Trophoblast cell (in vitro differentiated cells and primary cell): ENCODE results near the gene ATPAF2.
A peak's percentile ranks its signal among the peaks of the same experiment; 100 is the strongest.

Source experiments
- DNase-seq, 2 donors: peaks; one replicate each; pipeline ENCODE4 v3.0.0-alpha.2; 2016
- H2AFZ ChIP-seq: 2 replicates; pipeline ENCODE4 v1.6.1; 2013; ENCODE audit warnings: low read length, moderate library complexity, mild to moderate bottlenecking; ENCODE audit not compliant: insufficient read depth, poor library complexity
- H2AK5ac ChIP-seq: 2 replicates; pipeline ENCODE4 v1.6.1; 2013; ENCODE audit warnings: mild to moderate bottlenecking, low read length
- H2BK120ac ChIP-seq: 2 replicates; pipeline ENCODE4 v1.6.1; 2013; ENCODE audit warnings: low read length, mild to moderate bottlenecking, moderate library complexity; ENCODE audit not compliant: insufficient read depth, poor library complexity
- H2BK12ac ChIP-seq: 2 replicates; pipeline ENCODE4 v1.6.1; 2013; ENCODE audit warnings: mild to moderate bottlenecking, low read length, moderate library complexity
- H2BK5ac ChIP-seq: 2 replicates; pipeline ENCODE4 v1.6.1; 2013; ENCODE audit warnings: low read length, low read depth, moderate library complexity, mild to moderate bottlenecking; ENCODE audit not compliant: poor library complexity
- H3K14ac ChIP-seq: 2 replicates; pipeline ENCODE4 v1.6.1; 2013; ENCODE audit warnings: mild to moderate bottlenecking, low read length
- H3K18ac ChIP-seq: 2 replicates; pipeline ENCODE4 v1.6.1; 2013; ENCODE audit warnings: mild to moderate bottlenecking, low read length
- H3K23ac ChIP-seq: 2 replicates; pipeline ENCODE4 v1.6.1; 2013; ENCODE audit warnings: low read length
- H3K27ac ChIP-seq: 2 replicates; pipeline ENCODE4 v1.5.1; 2013; ENCODE audit warnings: low read depth, mild to moderate bottlenecking, inconsistent platforms, low read length, moderate library complexity
- H3K27me3 ChIP-seq: 2 replicates; pipeline ENCODE4 v1.6.1; 2013; ENCODE audit warnings: inconsistent platforms, mild to moderate bottlenecking, low read length, moderate library complexity; ENCODE audit not compliant: insufficient read depth
- H3K36me3 ChIP-seq, 2 experiments: 1 replicate in 1 of 2; 2 replicates in 1 of 2; pipeline ENCODE4 v1.6.1; 2013; ENCODE audit warnings: low read length in 2 of 2, mild to moderate bottlenecking in 2 of 2, moderate library complexity in 1 of 2; ENCODE audit not compliant: insufficient read depth in 2 of 2, control insufficient read depth in 1 of 2
- H3K4ac ChIP-seq: 2 replicates; pipeline ENCODE4 v1.6.1; 2013; ENCODE audit warnings: low read depth, mild to moderate bottlenecking, low read length, moderate library complexity
- H3K4me1 ChIP-seq, 2 experiments: 1 replicate in 1 of 2; 2 replicates in 1 of 2; pipeline ENCODE4 v1.6.1; 2013; ENCODE audit warnings: low read length in 2 of 2, mild to moderate bottlenecking in 2 of 2, moderate library complexity in 1 of 2; ENCODE audit not compliant: insufficient read depth in 2 of 2, control insufficient read depth in 1 of 2
- H3K4me2 ChIP-seq: 2 replicates; pipeline ENCODE4 v1.6.1; 2013; ENCODE audit warnings: inconsistent platforms, mild to moderate bottlenecking, low read length, moderate library complexity
- H3K4me3 ChIP-seq: 2 replicates; pipeline ENCODE4 v1.5.1; 2013; ENCODE audit warnings: mild to moderate bottlenecking, low read depth, low read length, inconsistent platforms
- H3K79me1 ChIP-seq: one replicate; pipeline ENCODE4 v1.6.1; 2013; ENCODE audit warnings: low read length
- H3K79me2 ChIP-seq: 2 replicates; pipeline ENCODE4 v1.6.1; 2013; ENCODE audit warnings: low read length, mild to moderate bottlenecking; ENCODE audit not compliant: control insufficient read depth, insufficient read depth, poor library complexity
- H3K9ac ChIP-seq: 2 replicates; pipeline ENCODE4 v1.6.1; 2013; ENCODE audit warnings: mild to moderate bottlenecking, low read length
- H3K9me3 ChIP-seq: 2 replicates; pipeline ENCODE4 v1.6.1; 2013; ENCODE audit warnings: low read depth, mild to moderate bottlenecking, control low read depth, inconsistent platforms, low read length; ENCODE audit not compliant: insufficient read depth
- H4K12ac ChIP-seq: 2 replicates; pipeline ENCODE4 v1.6.1; 2013; ENCODE audit warnings: low read depth, mild to moderate bottlenecking, low read length, moderate library complexity
- H4K8ac ChIP-seq: 2 replicates; pipeline ENCODE4 v1.6.1; 2013; ENCODE audit warnings: low read depth, mild to moderate bottlenecking, low read length, moderate library complexity
- H4K91ac ChIP-seq: one replicate; pipeline ENCODE4 v1.6.1; 2013; ENCODE audit warnings: low read depth, mild to moderate bottlenecking, low read length, moderate library complexity
- WGBS: extraction: QIAGEN DNeasy Blood & Tissue Kit; methylation state at CpG from one replicate; pipeline ENCODE4 v1.1.7; 2013; ENCODE audit warnings: missing lambda C conversion rate; ENCODE audit not compliant: insufficient read length, insufficient coverage; ENCODE audit errors: extremely low coverage; 5-methylcytosine and 5-hydroxymethylcytosine counted together

The ATPAF2 gene

DNA sequence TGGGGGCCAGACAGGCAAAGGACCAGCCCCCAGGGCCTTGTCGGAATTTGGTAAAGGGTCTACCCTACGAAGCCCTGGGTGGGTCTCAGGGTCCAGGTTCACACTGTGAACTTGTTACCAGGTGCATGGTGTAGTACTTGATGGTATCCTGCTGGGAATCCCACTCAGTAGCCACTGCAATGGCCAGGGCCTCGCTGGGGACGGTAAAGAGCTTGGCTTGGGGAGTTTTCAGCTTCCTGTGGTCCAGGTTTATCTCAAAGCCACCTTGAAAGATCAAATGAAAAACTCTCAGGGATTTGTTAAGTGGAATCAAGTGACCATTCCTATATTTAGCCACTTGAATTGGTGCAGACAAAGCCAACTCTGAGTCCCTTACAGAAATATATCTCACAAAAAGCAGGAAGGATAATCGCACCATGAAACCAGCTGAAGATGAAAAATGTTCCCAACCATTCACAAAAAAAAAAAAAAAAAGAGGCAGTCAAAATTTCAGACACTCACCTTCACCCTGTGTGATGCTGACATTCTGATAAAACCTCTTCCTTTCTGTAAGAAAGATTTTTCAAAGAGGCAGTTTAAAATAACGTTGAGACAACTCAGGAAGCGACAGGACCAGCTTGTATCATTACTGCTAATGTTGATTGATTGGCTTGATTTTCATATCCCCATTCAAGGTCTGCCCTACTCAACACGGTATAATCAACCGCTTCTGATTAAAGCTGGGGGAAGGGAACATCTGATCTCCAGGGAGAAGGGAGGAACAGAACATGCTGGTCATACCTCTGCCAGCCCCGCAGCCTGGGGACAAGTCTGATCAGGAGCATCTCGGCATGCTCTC is 10.6 kb downstream of the ATPAF2 start:
- no CpG with 5 or more reads among the region's 11 CpGs for WGBS

DNA sequence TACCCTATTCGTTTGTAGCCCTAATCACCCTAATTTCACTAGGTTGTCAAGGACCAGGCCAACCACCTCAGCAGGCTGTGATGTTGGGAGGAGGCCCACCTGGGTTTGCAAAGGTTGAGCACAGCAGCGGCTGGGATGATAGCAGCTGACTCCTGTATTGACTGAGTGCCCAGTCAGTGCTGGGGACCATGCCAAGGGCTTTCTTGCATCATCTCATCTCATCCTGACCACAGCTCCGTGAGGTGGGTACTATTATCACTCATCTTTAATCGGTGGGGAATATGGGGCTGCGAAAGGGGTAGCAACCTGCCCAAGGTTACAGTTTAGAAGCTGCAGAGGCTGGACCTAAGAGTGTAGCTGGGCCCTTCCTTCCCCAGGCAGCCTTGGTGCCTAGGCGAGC is 11.7 kb downstream of the ATPAF2 start:
- H3K4me1 ChIP-seq = peaks cover 10 to 16% of the 10 kb centered on the region in 2 experiments
- H4K8ac ChIP-seq = no peak overlapping the region
- no peak overlapping the region for H2AK5ac ChIP-seq
- no peak overlapping the region for H3K4me2 ChIP-seq
- no peak overlapping the region for H3K4me3 ChIP-seq
- no peak overlapping the region for H3K23ac ChIP-seq
- H3K79me1 ChIP-seq = no peaks in the 10 kb centered on the region
- H2BK12ac ChIP-seq = no peak overlapping the region
- WGBS = no CpG with 5 or more reads among the region's 6 CpGs
- H4K91ac ChIP-seq = no peak overlapping the region
- H2AFZ ChIP-seq = no peak overlapping the region
- H3K14ac ChIP-seq = no peak overlapping the region
- H3K18ac ChIP-seq = no peak overlapping the region
- no peaks in the 10 kb centered on the region for H3K27me3 ChIP-seq
- peaks cover 3 to 6% of the 10 kb centered on the region in 2 experiments for H3K36me3 ChIP-seq
- H3K79me2 ChIP-seq = peaks cover 2% of the 10 kb centered on the region
- H3K9ac ChIP-seq = no peak overlapping the region
- H4K12ac ChIP-seq = no peak overlapping the region
- no peak overlapping the region for H3K27ac ChIP-seq
- no peak overlapping the region for H2BK5ac ChIP-seq
- H3K9me3 ChIP-seq = no peaks in the 10 kb centered on the region
- H2BK120ac ChIP-seq = no peak overlapping the region
- DNase-seq = no peak
- no peak overlapping the region for H3K4ac ChIP-seq

More for the DNA sequence above, 10.6 kb downstream of the ATPAF2 start:
- Histone ChIP-seq H2BK120ac (no peak overlapping the region), H2AFZ (no peak overlapping the region), H2BK12ac (peak overlapping the region; percentile 41), H4K91ac (peak overlapping the region; percentile 38), H2AK5ac (peak overlapping the region; percentile 81), H3K27me3 (no peaks in the 10 kb centered on the region), H2BK5ac (peak overlapping the region; percentile 46), H3K4me1 (peaks cover 13 to 19% of the 10 kb centered on the region in 2 experiments), H3K79me2 (peaks cover 5% of the 10 kb centered on the region), H4K12ac (no peak overlapping the region), H3K36me3 (peaks cover 3 to 6% of the 10 kb centered on the region in 2 experiments), H3K9me3 (no peaks in the 10 kb centered on the region), H3K4ac (no peak overlapping the region), H3K27ac (no peak overlapping the region), H3K14ac (no peak overlapping the region), H3K4me2 (no peak overlapping the region), H3K9ac (no peak overlapping the region), H3K4me3 (no peak overlapping the region), H3K23ac (no peak overlapping the region), H3K18ac (peak overlapping the region; percentile 55), H3K79me1 (peaks cover 7% of the 10 kb centered on the region), H4K8ac (peak overlapping the region; percentile 28)
- no peak for DNase-seq

DNA sequence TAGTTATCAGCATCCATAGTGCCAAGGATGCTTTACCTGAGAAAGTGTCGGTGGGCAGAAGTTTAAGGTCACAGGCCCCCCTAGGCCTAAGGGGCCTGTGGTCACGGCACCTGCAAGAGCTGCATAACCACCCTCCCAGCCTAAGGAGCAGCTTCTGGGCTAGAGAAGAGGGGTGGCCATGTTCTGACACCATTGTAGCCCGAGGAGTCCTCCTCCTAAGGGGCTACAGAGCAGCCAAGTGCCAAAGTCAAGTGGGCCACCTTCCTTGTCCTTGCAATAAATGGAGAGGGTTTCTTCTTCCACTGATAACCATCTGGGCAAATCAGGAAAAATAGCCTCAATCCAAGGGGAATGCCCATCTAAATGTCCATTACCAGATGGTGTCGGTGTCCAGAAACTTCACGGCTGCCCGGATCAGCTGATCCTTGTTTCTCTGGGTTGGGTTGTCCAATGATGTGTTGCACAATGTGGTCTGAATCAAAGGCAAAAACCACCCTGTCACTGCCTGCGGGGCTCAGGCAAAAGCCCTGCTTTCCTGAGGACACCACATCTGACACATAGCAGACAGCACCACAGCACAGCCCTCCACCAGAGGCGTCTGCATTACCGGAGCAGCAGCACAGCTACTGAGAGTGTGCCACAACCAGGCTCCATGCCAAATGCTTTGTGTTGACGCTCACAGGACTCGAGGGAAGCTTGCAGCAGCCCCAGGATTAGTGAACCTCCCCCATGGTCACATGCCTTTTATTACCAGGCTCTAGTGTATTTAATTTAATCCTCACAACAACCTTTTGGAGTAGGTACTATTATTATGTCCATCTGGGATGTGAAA is 12.8 kb downstream of the ATPAF2 start:
- no CpG with 5 or more reads among the region's 11 CpGs for WGBS

GRCh38 chr17:18025241-18025944 is 13.6 kb downstream of the ATPAF2 start:
- no peak overlapping the region for H3K4me3 ChIP-seq

More for the DNA sequence above, 12.8 kb downstream of the ATPAF2 start:
- peaks cover 8 to 14% of the 10 kb centered on the region in 2 experiments for H3K36me3 ChIP-seq
- no peak overlapping the region for H3K18ac ChIP-seq
- H4K8ac ChIP-seq = no peak overlapping the region
- H2AK5ac ChIP-seq = no peak overlapping the region
- H2BK12ac ChIP-seq = no peak overlapping the region
- H3K4me3 ChIP-seq = no peak overlapping the region
- no peak overlapping the region for H3K23ac ChIP-seq
- peaks cover 8 to 12% of the 10 kb centered on the region in 2 experiments for H3K4me1 ChIP-seq
- H3K79me2 ChIP-seq = peaks cover 2% of the 10 kb centered on the region
- no peak overlapping the region for H3K14ac ChIP-seq
- no peak overlapping the region for H3K9ac ChIP-seq
- no peak overlapping the region for H2BK120ac ChIP-seq
- H3K9me3 ChIP-seq = no peaks in the 10 kb centered on the region
- H4K12ac ChIP-seq = no peak overlapping the region
- H2AFZ ChIP-seq = no peak overlapping the region
- no peaks in the 10 kb centered on the region for H3K79me1 ChIP-seq
- H2BK5ac ChIP-seq = no peak overlapping the region
- DNase-seq = peak; percentile 23 to 32
- no peaks in the 10 kb centered on the region for H3K27me3 ChIP-seq
- peak overlapping the region; percentile 7 for H4K91ac ChIP-seq
- no peak overlapping the region for H3K27ac ChIP-seq
- no peak overlapping the region for H3K4ac ChIP-seq
- H3K4me2 ChIP-seq = no peak overlapping the region

More at GRCh38 chr17:18025241-18025944, 13.6 kb downstream of the ATPAF2 start:
- H3K14ac ChIP-seq = no peak overlapping the region
- no peak overlapping the region for H3K27ac ChIP-seq
- no peaks in the 10 kb centered on the region for H3K27me3 ChIP-seq
- DNase-seq = peak in 1 of 2 donors; percentile 24
- H2AK5ac ChIP-seq = no peak overlapping the region
- no peak overlapping the region for H3K4me2 ChIP-seq
- H3K79me2 ChIP-seq = peaks cover 2% of the 10 kb centered on the region
- no peak overlapping the region for H3K18ac ChIP-seq
- no CpG with 5 or more reads among the region's 5 CpGs for WGBS
- no peak overlapping the region for H3K23ac ChIP-seq
- H2BK12ac ChIP-seq = no peak overlapping the region
- no peak overlapping the region for H3K9ac ChIP-seq
- H4K12ac ChIP-seq = no peak overlapping the region
- no peaks in the 10 kb centered on the region for H3K79me1 ChIP-seq
- no peaks in the 10 kb centered on the region for H3K9me3 ChIP-seq
- no peak overlapping the region for H4K8ac ChIP-seq
- no peak overlapping the region for H2BK5ac ChIP-seq
- no peak overlapping the region for H2BK120ac ChIP-seq
- H3K4me1 ChIP-seq = peaks cover 8 to 12% of the 10 kb centered on the region in 2 experiments
- H3K36me3 ChIP-seq = peaks cover 8 to 16% of the 10 kb centered on the region in 2 experiments
- no peak overlapping the region for H3K4ac ChIP-seq
- no peak overlapping the region for H4K91ac ChIP-seq
- no peak overlapping the region for H2AFZ ChIP-seq
